Neural cell (in vitro differentiated cells): ENCODE measurements around the gene TEX2. TPM values are rescaled to one million over a fixed set of nuclear protein-coding genes. Genes with fewer than 3 reads are reported as not detected.

Source experiments
- H2AFZ ChIP-seq: fragments of 200-600, 300-800 bp; sonication (generic), shearing (Covaris generic); 2 replicates; pipeline ENCODE4 v1.6.0; 2014; ENCODE audit warnings: low read depth, mild to moderate bottlenecking, antibody characterized with exemption, low read length, moderate library complexity
- H3F3A ChIP-seq: fragments of 200-600 bp; shearing (Covaris generic); 2 replicates; pipeline ENCODE4 v1.6.1; 2016; ENCODE audit warnings: mild to moderate bottlenecking, moderate library complexity, mixed read lengths, antibody characterized with exemption, low read length; ENCODE audit not compliant: insufficient read depth, poor library complexity, severe bottlenecking
- H3K27ac ChIP-seq: fragments of 200-600, 300-800 bp; sonication (generic), shearing (Covaris generic); 2 replicates; pipeline ENCODE4 v1.5.1; 2014; ENCODE audit warnings: mild to moderate bottlenecking, low read length, moderate library complexity
- H3K27me3 ChIP-seq: fragments of 300-800, 200-600 bp; sonication (generic), shearing (Covaris generic); 2 replicates; pipeline ENCODE4 v1.6.0; 2014; ENCODE audit warnings: mild to moderate bottlenecking, low read depth, low read length, moderate library complexity; ENCODE audit not compliant: insufficient read depth
- H3K36me3 ChIP-seq: fragments of 300-800, 200-600 bp; sonication (generic), shearing (Covaris generic); 2 replicates; pipeline ENCODE4 v1.5.1; 2014; ENCODE audit warnings: mild to moderate bottlenecking, antibody characterized with exemption, low read length, moderate library complexity; ENCODE audit not compliant: insufficient read depth
- H3K4me2 ChIP-seq: fragments of 300-800, 200-600 bp; sonication (generic), shearing (Covaris generic); 2 replicates; pipeline ENCODE4 v1.6.0; 2014; ENCODE audit warnings: mild to moderate bottlenecking, low read length
- H3K4me3 ChIP-seq: fragments of 300-800, 200-600 bp; sonication (generic), shearing (Covaris generic); 2 replicates; pipeline ENCODE4 v1.5.1; 2014; ENCODE audit warnings: mild to moderate bottlenecking, low read length, moderate library complexity
- H3K79me2 ChIP-seq: fragments of 200-600 bp; shearing (Covaris generic); replicated peaks from 2 replicates; pipeline ENCODE4 v1.6.0; 2014; ENCODE audit warnings: mild to moderate bottlenecking, low read length, moderate library complexity; ENCODE audit not compliant: insufficient read depth
- H3K9ac ChIP-seq: fragments of 300-800, 200-600 bp; sonication (generic), shearing (Covaris generic); 2 replicates; pipeline ENCODE4 v1.6.1; 2016; ENCODE audit warnings: mild to moderate bottlenecking, low read length, mixed read lengths
- H3K9me2 ChIP-seq: fragments of 200-600 bp; shearing (Covaris generic); 2 replicates; pipeline ENCODE4 v1.6.1; 2016; ENCODE audit warnings: mild to moderate bottlenecking, low read length, mixed read lengths; ENCODE audit not compliant: insufficient read depth
- H3K9me3 ChIP-seq: fragments of 200-600, 300-800 bp; sonication (generic), shearing (Covaris generic); 2 replicates; pipeline ENCODE4 v1.6.1; 2016; ENCODE audit warnings: mild to moderate bottlenecking, mixed run types, low read length, moderate library complexity, mixed read lengths
- H4K20me1 ChIP-seq: fragments of 200-600 bp; shearing (Covaris generic); 2 replicates; pipeline ENCODE4 v1.6.1; 2016; ENCODE audit warnings: mild to moderate bottlenecking, mixed run types; ENCODE audit not compliant: insufficient read depth
- CTCF ChIP-seq: fragments of 450-650 bp; IDR thresholded peaks from 2 replicates; pipeline ENCODE4 v1.5.1; 2014; ENCODE audit warnings: antibody characterized with exemption, mild to moderate bottlenecking, moderate library complexity; ENCODE audit not compliant: poor library complexity, severe bottlenecking
- EP300 ChIP-seq: fragments of 450-650 bp; conservative IDR thresholded peaks from 2 replicates; pipeline ENCODE4 v1.6.1; 2014; ENCODE audit warnings: antibody characterized with exemption, mild to moderate bottlenecking, moderate library complexity; ENCODE audit not compliant: poor library complexity, severe bottlenecking
- EZH2 ChIP-seq: fragments of 200-600, 300-800 bp; shearing (Covaris generic), sonication (generic); IDR thresholded peaks from 2 replicates; pipeline ENCODE4 v1.6.1; 2014; ENCODE audit warnings: antibody characterized with exemption, low read length, borderline replicate concordance, mild to moderate bottlenecking; ENCODE audit not compliant: insufficient read depth, poor library complexity, severe bottlenecking
- MXI1 ChIP-seq: fragments of 450-650 bp; conservative IDR thresholded peaks from 2 replicates; pipeline ENCODE4 v1.6.1; 2014; ENCODE audit warnings: antibody characterized with exemption, mild to moderate bottlenecking; ENCODE audit not compliant: poor library complexity, severe bottlenecking
- POLR2AphosphoS5 ChIP-seq: IDR thresholded peaks from 2 replicates; pipeline ENCODE4 v1.6.1; 2012
- RAD21 ChIP-seq: fragments of 450-650 bp; conservative IDR thresholded peaks from 2 replicates; pipeline ENCODE4 v1.6.1; 2014; ENCODE audit warnings: antibody characterized with exemption, mild to moderate bottlenecking, moderate library complexity
- REST ChIP-seq: IDR thresholded peaks from 2 replicates; pipeline ENCODE4 v1.6.1; 2012; ENCODE audit warnings: borderline replicate concordance
- SMC3 ChIP-seq: fragments of 450-650 bp; conservative IDR thresholded peaks from 2 replicates; pipeline ENCODE4 v1.6.1; 2014; ENCODE audit warnings: antibody characterized with exemption, mild to moderate bottlenecking, moderate library complexity; ENCODE audit not compliant: poor library complexity
- TAF1 ChIP-seq: IDR thresholded peaks from 2 replicates; pipeline ENCODE4 v1.6.1; 2012; ENCODE audit warnings: low read depth
- polyA plus RNA-seq: library from polyadenylated mRNA; depleted of rRNA; stranded (reverse); fragments of >200 nt; gene quantifications from 2 replicates; pipeline ENCODE4 v1.2.3, GENCODE V29; 2014

The TEX2 gene
- polyA plus RNA-seq, 1 donor from 2014 or later: 19.7 TPM

- no peaks in the 10 kb centered on the region for H3K79me2 ChIP-seq
- no peak overlapping the region for H3K4me3 ChIP-seq
- H3K9me3 ChIP-seq: no peaks in the 10 kb centered on the region
- H3K9me2 ChIP-seq: no peaks in the 10 kb centered on the region
- H3K36me3 ChIP-seq: no peaks in the 10 kb centered on the region
- no peak overlapping the region for H3K9ac ChIP-seq
- H3K4me2 ChIP-seq: no peak overlapping the region
- H4K20me1 ChIP-seq: no peaks in the 10 kb centered on the region
- no peak overlapping the region for H3K27ac ChIP-seq
- TF ChIP-seq REST (no peak), SMC3 (no peak), EP300 (no peak), RAD21 (no peak), CTCF (no peak), TAF1 (no peak), MXI1 (no peak), EZH2 (no peak), POLR2AphosphoS5 (no peak)
- H3F3A ChIP-seq: no peaks in the 10 kb centered on the region
- no peaks in the 10 kb centered on the region for H3K27me3 ChIP-seq
- no peak overlapping the region for H2AFZ ChIP-seq
These were observed 46.0 kb upstream of the TEX2 start for GRCh38 chr17:64309021-64309420.

- Histone ChIP-seq H3K79me2 (no peaks in the 10 kb centered on the region), H3K9ac (no peak overlapping the region), H4K20me1 (no peaks in the 10 kb centered on the region), H3K4me3 (no peak overlapping the region), H2AFZ (no peak overlapping the region), H3F3A (no peaks in the 10 kb centered on the region), H3K4me2 (no peak overlapping the region), H3K27ac (no peak overlapping the region), H3K36me3 (no peaks in the 10 kb centered on the region), H3K27me3 (no peaks in the 10 kb centered on the region), H3K9me3 (no peaks in the 10 kb centered on the region), H3K9me2 (no peaks in the 10 kb centered on the region)
- TF ChIP-seq CTCF (peak; percentile 75), REST (no peak), MXI1 (no peak), RAD21 (peak; percentile 66), SMC3 (peak; percentile 80), POLR2AphosphoS5 (no peak)
These were observed 43.9 kb upstream of the TEX2 start for GRCh38 chr17:64306850-64307463.
